ENCODE measurements around the gene TRIM22. TPM values are rescaled to one million over a fixed set of nuclear protein-coding genes. Genes with fewer than 3 reads are reported as not detected.

TRIM22 gene
- total RNA-seq, 1 donor from 2014 or later: 16.6 TPM

GRCh38 chr11:5749836-5750235, 60.2 kb downstream of the TRIM22 start:
- DNase-seq: no peak
- Histone ChIP-seq H3K27me3 (ENCODE audit: low read depth) (no peaks in the 10 kb centered on the region), H3K36me3 (no peaks in the 10 kb centered on the region), H3K9me3 (replicated peaks) (peaks cover 6% of the 10 kb centered on the region), H3K4me1 (no peaks in the 10 kb centered on the region), H3K27ac (replicated peaks) (no peak overlapping the region), H3K4me3 (no peak overlapping the region)
- intact Hi-C loops (cut with micrococcal nuclease): no loop called here
- no peak for TF ChIP-seq CTCF (IDR thresholded peaks at IDR 0.05; ENCODE audit: borderline replicate concordance)

DNA sequence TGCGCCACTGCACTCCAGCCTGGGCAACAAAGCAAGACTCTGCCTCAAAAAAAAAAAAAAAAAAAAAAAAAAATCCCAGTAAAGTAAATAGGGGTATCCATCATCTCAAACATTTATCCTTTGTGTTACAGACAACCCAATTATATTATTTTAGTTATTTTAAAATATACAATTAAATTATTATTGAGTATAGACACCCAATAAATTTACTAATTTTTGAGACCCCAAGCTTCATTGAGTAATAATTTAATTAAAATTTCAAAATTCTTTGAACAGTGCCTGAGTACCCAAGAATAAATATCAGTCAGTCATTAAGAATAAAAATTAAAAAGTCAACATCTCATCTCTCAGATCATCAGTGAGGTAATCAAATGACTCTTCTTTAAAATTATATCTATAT, 64.4 kb downstream of the TRIM22 start, which contains the start of gene OR52N4:
OR52N4 (plus strand) TSS at position 301 of the 400 bp plus-strand sequence. CDS start 498 bp downstream, outside the sequence.
- H3K27ac ChIP-seq (replicated peaks): no peak within 1 kb of the TSS
- TF ChIP-seq CTCF (IDR thresholded peaks at IDR 0.05; ENCODE audit: borderline replicate concordance): no peak
- no peak for DNase-seq
- no peaks in the 10 kb centered on the region for H3K9me3 ChIP-seq (replicated peaks)
- intact Hi-C loops (cut with micrococcal nuclease): no loop called here
- no peaks in the 10 kb centered on the region for H3K27me3 ChIP-seq (ENCODE audit: low read depth)
- H3K36me3 ChIP-seq: no peaks in the 10 kb centered on the region
- no peaks in the 10 kb centered on the region for H3K4me1 ChIP-seq
- H3K4me3 ChIP-seq: no peak within 1 kb of the TSS

Other genes with a start within 250 kb of the TRIM22 start
- not detected for gene OR51I1, start 248.3 kb upstream of the TRIM22 start, total RNA-seq
- not detected for gene OR51I2, start 240.5 kb upstream of the TRIM22 start, total RNA-seq
- not detected for gene OR52D1, start 201.1 kb upstream of the TRIM22 start, total RNA-seq
- 0.14 TPM for gene UBQLN3, start 179.8 kb upstream of the TRIM22 start, total RNA-seq
- gene UBQLNL, start 173.1 kb upstream of the TRIM22 start, total RNA-seq: not detected
- not detected for gene OR52H1, start 141.2 kb upstream of the TRIM22 start, total RNA-seq
- not detected for gene OR52B6, start 108.9 kb upstream of the TRIM22 start, total RNA-seq
- gene TRIM6, start 93.2 kb upstream of the TRIM22 start, total RNA-seq: 0.58 TPM
- gene TRIM34, start 64.8 kb upstream of the TRIM22 start, total RNA-seq: 1.7 TPM
- gene TRIM5, start 4.7 kb upstream of the TRIM22 start, total RNA-seq: 8.4 TPM
- not detected for gene OR56B1, start 46.7 kb downstream of the TRIM22 start, total RNA-seq
- gene OR52N4, start 64.5 kb downstream of the TRIM22 start, total RNA-seq: not detected
- not detected for gene OR52N5, start 93.6 kb downstream of the TRIM22 start, total RNA-seq
- not detected for gene OR52N1, start 101.5 kb downstream of the TRIM22 start, total RNA-seq
- not detected for gene OR52N2, start 119.1 kb downstream of the TRIM22 start, total RNA-seq
- not detected for gene OR52E6, start 152.1 kb downstream of the TRIM22 start, total RNA-seq
- not detected for gene OR52E8, start 167.9 kb downstream of the TRIM22 start, total RNA-seq
- not detected for gene OR52E4, start 190.8 kb downstream of the TRIM22 start, total RNA-seq
- not detected for gene OR52E5, start 203.4 kb downstream of the TRIM22 start, total RNA-seq

All from left ventricle myocardium inferior (tissue), 1 donor.